GM12878 (cell line): ENCODE measurements around the gene RAC2. TPM values are rescaled to one million over a fixed set of nuclear protein-coding genes. Genes with fewer than 3 reads are reported as not detected.

Experiments
- ATAC-seq: fragments of 200-7000 bp; cut with Tn5 transposase; 3 replicates; pipeline ENCODE4 v1.9.1; 2020; ENCODE audit warnings: mild to moderate bottlenecking, moderate library complexity
- BruUV-seq: library from RNA; stranded (reverse); fragments of 400-500 nt; replicated peaks from 2 replicates; lab custom pipeline; 2021; lab: Mats Ljungman, UMichigan
- CTCF ChIA-PET: fragments of 300-600 bp; sonication (Branson Sonifier 250); formaldehyde crosslinking; extraction: SDS; loops from one replicate; lab custom pipeline; 2021; ENCODE audit warnings: inconsistent platforms; lab: Yijun Ruan, JAX
- POLR2A ChIA-PET: fragments of 350-600 bp; formaldehyde crosslinking; extraction: SDS; loops from one replicate; lab custom pipeline; 2021; ENCODE audit warnings: inconsistent platforms; lab: Charles Lee
- RAD21 ChIA-PET: fragments of 300-600 bp; sonication (Branson Sonifier 250); formaldehyde crosslinking; loops from one replicate; lab custom pipeline; 2023; ENCODE audit warnings: antibody characterized with exemption; ENCODE audit not compliant: unreplicated experiment; lab: Charles Lee
- SMC1A ChIA-PET: fragments of 300-600 bp; sonication (Branson Sonifier 250); formaldehyde crosslinking; loops from one replicate; lab custom pipeline; 2023; ENCODE audit not compliant: unreplicated experiment, uncharacterized antibody; lab: Charles Lee
- DNase-seq: peaks from one replicate; pipeline ENCODE4 v3.0.0-alpha.2; 2011; ENCODE audit warnings: low read depth, low spot score
- FAIRE-seq: peaks from 3 replicates; lab custom pipeline; 2011; peaks lifted over from hg19 to GRCh38; lab: Jason Lieb, UNC
- H2AFZ ChIP-seq: 2 replicates; pipeline ENCODE4 v1.6.0; 2011; ENCODE audit warnings: low read depth, low read length, control low read depth; ENCODE audit not compliant: control insufficient read depth
- H3K27ac ChIP-seq: 2 replicates; pipeline ENCODE4 v1.5.1; 2011; ENCODE audit warnings: control low read depth; ENCODE audit not compliant: control insufficient read depth, insufficient read depth
- H3K27me3 ChIP-seq, 2 experiments: replicated peaks in 1 of 2; 2 replicates each; pipeline versions ENCODE4 v1.6.0 to v1.6.1; 2011; ENCODE audit warnings: low read length in 1 of 2; ENCODE audit not compliant: control insufficient read depth in 2 of 2, insufficient read depth in 2 of 2
- H3K36me3 ChIP-seq, 2 experiments: 2 replicates each; pipeline ENCODE4 v1.5.1; 2011; ENCODE audit warnings: low read length in 1 of 2; ENCODE audit not compliant: control insufficient read depth in 2 of 2, insufficient read depth in 2 of 2
- H3K4me1 ChIP-seq: 2 replicates; pipeline ENCODE4 v1.6.1; 2011; ENCODE audit warnings: mild to moderate bottlenecking, low read length, moderate library complexity, mixed read lengths; ENCODE audit not compliant: control insufficient read depth, insufficient read depth
- H3K4me2 ChIP-seq: 2 replicates; pipeline ENCODE4 v1.6.0; 2011; ENCODE audit warnings: control low read depth; ENCODE audit not compliant: control insufficient read depth, insufficient read depth
- H3K4me3 ChIP-seq: fragments of 200-600 bp; sonication (generic); 2 replicates; pipeline ENCODE4 v1.5.1; 2016
- H3K79me2 ChIP-seq: 2 replicates; pipeline ENCODE4 v1.6.0; 2011; ENCODE audit warnings: low read length; ENCODE audit not compliant: control insufficient read depth, insufficient read depth
- H3K9ac ChIP-seq: 2 replicates; pipeline ENCODE4 v1.8.0; 2011; ENCODE audit warnings: low read length, control low read depth, mixed read lengths; ENCODE audit not compliant: control insufficient read depth, insufficient read depth
- H3K9me3 ChIP-seq: replicated peaks from 3 replicates; pipeline ENCODE4 v1.5.1; 2011; ENCODE audit warnings: mild to moderate bottlenecking, low read length; ENCODE audit not compliant: control insufficient read depth, insufficient read depth
- H4K20me1 ChIP-seq: 2 replicates; pipeline ENCODE4 v1.6.0; 2011; ENCODE audit not compliant: control insufficient read depth, insufficient read depth
- MYC ChIP-seq: IDR thresholded peaks from 2 replicates; pipeline ENCODE4 v1.6.1; 2011; ENCODE audit warnings: mild to moderate bottlenecking, low read length, moderate library complexity, inconsistent platforms; ENCODE audit not compliant: insufficient read depth, insufficient replicate concordance, insufficient read length, severe bottlenecking
- POLR2AphosphoS5 ChIP-seq: IDR thresholded peaks from 2 replicates; pipeline ENCODE4 v1.6.1; 2011; ENCODE audit warnings: mild to moderate bottlenecking, low read length, inconsistent platforms
- RBBP5 ChIP-seq: fragments of 200-600 bp; sonication (generic); conservative IDR thresholded peaks from 2 replicates; pipeline ENCODE4 v1.6.1; 2016
- RCOR1 ChIP-seq: conservative IDR thresholded peaks from 2 replicates; pipeline ENCODE4 v1.6.1; 2012; ENCODE audit warnings: low read depth, low read length, improper control_type of control experiment
- RUNX3 ChIP-seq: IDR thresholded peaks from 2 replicates; pipeline ENCODE4 v1.6.1; 2012; ENCODE audit warnings: low read length, inconsistent platforms
- TAF1 ChIP-seq: IDR thresholded peaks from 2 replicates; pipeline ENCODE4 v1.6.1; 2011; ENCODE audit warnings: mild to moderate bottlenecking, low read depth, low read length, borderline replicate concordance
- WGBS: methylation state at CpG from one replicate; pipeline ENCODE4 v1.1.6; 2016; ENCODE audit warnings: low lambda C conversion rate; ENCODE audit not compliant: insufficient replicate concordance, insufficient coverage; ENCODE audit errors: missing lambda C conversion rate; 5-methylcytosine and 5-hydroxymethylcytosine counted together
- in situ Hi-C: fragments of 300-500 bp; cut with MboI; formaldehyde crosslinking; loops from 9 replicates; pipeline ENCODE4 v1.14.3; 2018; ENCODE audit warnings: mixed read lengths
- intact Hi-C: fragments of 100-400 bp; cut with micrococcal nuclease; formaldehyde crosslinking; loops from one replicate; pipeline ENCODE4 v1.14.2; 2022; ENCODE audit not compliant: unreplicated experiment
- polyA plus RNA-seq, 11 experiments: library from polyadenylated mRNA; depleted of rRNA in 4 of 11; unstranded in 6 of 11; stranded (reverse) in 5 of 11; fragments of >200 nt; fragmentation: Nextera tagmentation in 4 of 11; fragmentation: Illumina TruSeq in 1 of 11; extraction: Ambion mirVana in 4 of 11; extraction: Trizol in 1 of 11; gene quantifications; 1 replicate in 1 of 11; 2 replicates in 10 of 11; pipeline versions ENCODE4 v1.2.1 to v1.2.3, GENCODE V29; 2011 to 2016; ENCODE audit warnings: inconsistent platforms in 2 of 11, missing spikeins in 2 of 11, low read depth in 1 of 11
- total RNA-seq, 4 experiments: library from RNA; depleted of rRNA in 3 of 4; stranded (reverse); fragments of >200 nt in 3 of 4; fragmentation: Illumina TruSeq in 1 of 4; extraction: Trizol in 1 of 4; gene quantifications; 2 replicates each; pipeline versions ENCODE4 v1.2.1 to v1.2.3, GENCODE V29; 2013 to 2021
- TF ChIP-seq, protein P1 (sequence below): fragments of 450-650 bp; IDR thresholded peaks from 2 replicates; pipeline ENCODE4 v1.6.1; 2017; ENCODE audit warnings: mild to moderate bottlenecking, low read depth, inconsistent platforms; ENCODE audit not compliant: poor library complexity, severe bottlenecking
- TF ChIP-seq, protein P2 (sequence below): fragments of 450-650 bp; conservative IDR thresholded peaks from 2 replicates; pipeline ENCODE4 v1.6.1; 2017; ENCODE audit warnings: mild to moderate bottlenecking, moderate library complexity
- TF ChIP-seq, protein P3 (sequence below): fragments of 450-650 bp; IDR thresholded peaks from 2 replicates; pipeline ENCODE4 v1.6.1; 2017; ENCODE audit warnings: mild to moderate bottlenecking, moderate library complexity
- TF ChIP-seq, protein P4 (sequence below): fragments of 450-650 bp; IDR thresholded peaks from 2 replicates; pipeline ENCODE4 v1.6.1; 2017; ENCODE audit warnings: mild to moderate bottlenecking

RAC2 gene
- total and polyA plus RNA-seq, 10 of the 15 experiments (the other 5 are each of a cell fraction or from before 2014, with no cell fraction given): 102 to 386 (median 304) TPM

DNA sequence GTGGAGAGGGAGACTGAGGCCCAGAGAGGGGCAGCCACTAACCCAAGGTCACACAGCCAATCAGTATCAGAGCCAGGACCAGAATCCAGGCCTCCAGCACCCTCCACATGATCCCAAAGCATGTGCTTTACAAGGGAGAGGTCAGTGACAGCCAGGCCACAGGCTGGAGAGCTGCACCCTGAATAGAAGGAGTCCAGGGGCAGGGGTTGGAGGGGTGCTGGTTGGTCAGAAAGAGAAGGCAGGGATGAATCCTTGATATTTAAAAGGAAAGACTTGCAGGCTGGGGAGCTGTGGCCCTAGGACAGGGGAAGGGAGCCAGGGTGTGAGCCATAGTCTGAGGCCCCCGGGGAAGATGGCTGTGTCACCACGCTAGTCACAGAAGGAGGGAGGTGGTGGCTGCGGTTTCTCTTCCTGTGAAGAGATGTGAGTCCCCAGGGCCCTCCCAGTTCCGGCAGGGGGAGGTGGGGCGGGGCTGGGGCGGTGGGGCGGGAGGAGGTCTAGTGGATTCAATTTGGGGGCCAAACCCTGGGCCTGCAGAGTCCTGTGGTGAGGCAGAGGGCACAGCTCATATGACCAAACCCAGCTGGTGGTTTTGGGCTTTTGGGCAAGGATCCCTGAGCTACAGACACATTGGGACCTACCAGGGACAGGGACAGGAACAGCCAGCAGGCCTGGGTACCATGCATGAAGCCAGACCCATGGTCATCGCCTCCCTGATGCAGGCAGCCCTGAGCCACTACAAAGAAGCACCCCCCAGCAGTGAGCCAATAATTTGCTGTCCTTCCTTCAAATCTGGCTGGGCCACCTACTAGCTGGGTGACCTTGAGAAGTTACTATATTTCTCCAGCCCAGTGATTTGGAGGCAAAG is 14.0 kb downstream of the RAC2 start:
- H4K20me1 ChIP-seq: peaks cover 3% of the 10 kb centered on the region; the same call in 1 of the 2 replicates
- peaks cover 70% of the 10 kb centered on the region for H3K4me1 ChIP-seq
- H3K36me3 ChIP-seq: peaks cover 32 to 63% of the 10 kb centered on the region in 2 experiments
- H3K9ac ChIP-seq: peak overlapping the region; percentile 93
- peaks cover 40% of the 10 kb centered on the region for H3K79me2 ChIP-seq
- peak overlapping the region; percentile 83 for H3K4me2 ChIP-seq
- H2AFZ ChIP-seq: no peak overlapping the region
- ChIA-PET RAD21 (interaction anchor here (0.8 to 4.6 kb wide), 10 partner anchors 10 to 67 kb away, joined by 3 to 99 read pairs (median 12); partner anchors contain the start of gene RAC2), SMC1A (interaction anchor here (0.6 to 6.5 kb wide), 13 partner anchors 8 to 845 kb away, joined by 3 to 109 read pairs (median 4); partner anchors contain the start of gene RAC2), CTCF (interaction anchor here (0.7 to 5.3 kb wide), 12 partner anchors 10 to 397 kb away, joined by 3 to 84 read pairs (median 11); partner anchors contain the start of gene RAC2), POLR2A (interaction anchor here (1.1 to 5.8 kb wide), 10 partner anchors 11 to 84 kb away, joined by 3 to 140 read pairs (median 6); partner anchors contain the start of gene RAC2)
- H3K4me3 ChIP-seq: peak overlapping the region; percentile 60; the same call in 1 of the 2 replicates
- WGBS: 0% methylated on average over 8 of the region's 8 CpGs
- no peaks in the 10 kb centered on the region for H3K9me3 ChIP-seq
- DNase-seq: peak; percentile 60
- BruUV-seq: no TSS peak
- no peaks in the 10 kb centered on the region for H3K27me3 ChIP-seq
- H3K27ac ChIP-seq: peak overlapping the region; percentile 100
- ATAC-seq: peak; percentile 88
- FAIRE-seq: no peak
- intact Hi-C loops (loop anchor here (1.0 kb wide), 1 partner anchor 11 kb away; no protein-coding TSS in a partner anchor), in situ Hi-C loops (no loop called here)
- TF ChIP-seq POLR2AphosphoS5 (peak; percentile 53; the same call in 1 of the 2 replicates), RCOR1 (no peak), MYC (no peak), RBBP5 (no peak), TAF1 (peak; percentile 53; the same call in 1 of the 2 replicates), RUNX3 (peak; percentile 94)
- TF ChIP-seq, protein P1, sequence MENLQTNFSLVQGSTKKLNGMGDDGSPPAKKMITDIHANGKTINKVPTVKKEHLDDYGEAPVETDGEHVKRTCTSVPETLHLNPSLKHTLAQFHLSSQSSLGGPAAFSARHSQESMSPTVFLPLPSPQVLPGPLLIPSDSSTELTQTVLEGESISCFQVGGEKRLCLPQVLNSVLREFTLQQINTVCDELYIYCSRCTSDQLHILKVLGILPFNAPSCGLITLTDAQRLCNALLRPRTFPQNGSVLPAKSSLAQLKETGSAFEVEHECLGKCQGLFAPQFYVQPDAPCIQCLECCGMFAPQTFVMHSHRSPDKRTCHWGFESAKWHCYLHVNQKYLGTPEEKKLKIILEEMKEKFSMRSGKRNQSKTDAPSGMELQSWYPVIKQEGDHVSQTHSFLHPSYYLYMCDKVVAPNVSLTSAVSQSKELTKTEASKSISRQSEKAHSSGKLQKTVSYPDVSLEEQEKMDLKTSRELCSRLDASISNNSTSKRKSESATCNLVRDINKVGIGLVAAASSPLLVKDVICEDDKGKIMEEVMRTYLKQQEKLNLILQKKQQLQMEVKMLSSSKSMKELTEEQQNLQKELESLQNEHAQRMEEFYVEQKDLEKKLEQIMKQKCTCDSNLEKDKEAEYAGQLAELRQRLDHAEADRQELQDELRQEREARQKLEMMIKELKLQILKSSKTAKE: no peak
- TF ChIP-seq, protein P2, sequence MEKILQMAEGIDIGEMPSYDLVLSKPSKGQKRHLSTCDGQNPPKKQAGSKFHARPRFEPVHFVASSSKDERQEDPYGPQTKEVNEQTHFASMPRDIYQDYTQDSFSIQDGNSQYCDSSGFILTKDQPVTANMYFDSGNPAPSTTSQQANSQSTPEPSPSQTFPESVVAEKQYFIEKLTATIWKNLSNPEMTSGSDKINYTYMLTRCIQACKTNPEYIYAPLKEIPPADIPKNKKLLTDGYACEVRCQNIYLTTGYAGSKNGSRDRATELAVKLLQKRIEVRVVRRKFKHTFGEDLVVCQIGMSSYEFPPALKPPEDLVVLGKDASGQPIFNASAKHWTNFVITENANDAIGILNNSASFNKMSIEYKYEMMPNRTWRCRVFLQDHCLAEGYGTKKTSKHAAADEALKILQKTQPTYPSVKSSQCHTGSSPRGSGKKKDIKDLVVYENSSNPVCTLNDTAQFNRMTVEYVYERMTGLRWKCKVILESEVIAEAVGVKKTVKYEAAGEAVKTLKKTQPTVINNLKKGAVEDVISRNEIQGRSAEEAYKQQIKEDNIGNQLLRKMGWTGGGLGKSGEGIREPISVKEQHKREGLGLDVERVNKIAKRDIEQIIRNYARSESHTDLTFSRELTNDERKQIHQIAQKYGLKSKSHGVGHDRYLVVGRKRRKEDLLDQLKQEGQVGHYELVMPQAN: no peak
- TF ChIP-seq, protein P3, sequence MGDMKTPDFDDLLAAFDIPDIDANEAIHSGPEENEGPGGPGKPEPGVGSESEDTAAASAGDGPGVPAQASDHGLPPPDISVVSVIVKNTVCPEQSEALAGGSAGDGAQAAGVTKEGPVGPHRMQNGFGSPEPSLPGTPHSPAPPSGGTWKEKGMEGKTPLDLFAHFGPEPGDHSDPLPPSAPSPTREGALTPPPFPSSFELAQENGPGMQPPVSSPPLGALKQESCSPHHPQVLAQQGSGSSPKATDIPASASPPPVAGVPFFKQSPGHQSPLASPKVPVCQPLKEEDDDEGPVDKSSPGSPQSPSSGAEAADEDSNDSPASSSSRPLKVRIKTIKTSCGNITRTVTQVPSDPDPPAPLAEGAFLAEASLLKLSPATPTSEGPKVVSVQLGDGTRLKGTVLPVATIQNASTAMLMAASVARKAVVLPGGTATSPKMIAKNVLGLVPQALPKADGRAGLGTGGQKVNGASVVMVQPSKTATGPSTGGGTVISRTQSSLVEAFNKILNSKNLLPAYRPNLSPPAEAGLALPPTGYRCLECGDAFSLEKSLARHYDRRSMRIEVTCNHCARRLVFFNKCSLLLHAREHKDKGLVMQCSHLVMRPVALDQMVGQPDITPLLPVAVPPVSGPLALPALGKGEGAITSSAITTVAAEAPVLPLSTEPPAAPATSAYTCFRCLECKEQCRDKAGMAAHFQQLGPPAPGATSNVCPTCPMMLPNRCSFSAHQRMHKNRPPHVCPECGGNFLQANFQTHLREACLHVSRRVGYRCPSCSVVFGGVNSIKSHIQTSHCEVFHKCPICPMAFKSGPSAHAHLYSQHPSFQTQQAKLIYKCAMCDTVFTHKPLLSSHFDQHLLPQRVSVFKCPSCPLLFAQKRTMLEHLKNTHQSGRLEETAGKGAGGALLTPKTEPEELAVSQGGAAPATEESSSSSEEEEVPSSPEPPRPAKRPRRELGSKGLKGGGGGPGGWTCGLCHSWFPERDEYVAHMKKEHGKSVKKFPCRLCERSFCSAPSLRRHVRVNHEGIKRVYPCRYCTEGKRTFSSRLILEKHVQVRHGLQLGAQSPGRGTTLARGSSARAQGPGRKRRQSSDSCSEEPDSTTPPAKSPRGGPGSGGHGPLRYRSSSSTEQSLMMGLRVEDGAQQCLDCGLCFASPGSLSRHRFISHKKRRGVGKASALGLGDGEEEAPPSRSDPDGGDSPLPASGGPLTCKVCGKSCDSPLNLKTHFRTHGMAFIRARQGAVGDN: peak; percentile 91
- TF ChIP-seq, protein P4, sequence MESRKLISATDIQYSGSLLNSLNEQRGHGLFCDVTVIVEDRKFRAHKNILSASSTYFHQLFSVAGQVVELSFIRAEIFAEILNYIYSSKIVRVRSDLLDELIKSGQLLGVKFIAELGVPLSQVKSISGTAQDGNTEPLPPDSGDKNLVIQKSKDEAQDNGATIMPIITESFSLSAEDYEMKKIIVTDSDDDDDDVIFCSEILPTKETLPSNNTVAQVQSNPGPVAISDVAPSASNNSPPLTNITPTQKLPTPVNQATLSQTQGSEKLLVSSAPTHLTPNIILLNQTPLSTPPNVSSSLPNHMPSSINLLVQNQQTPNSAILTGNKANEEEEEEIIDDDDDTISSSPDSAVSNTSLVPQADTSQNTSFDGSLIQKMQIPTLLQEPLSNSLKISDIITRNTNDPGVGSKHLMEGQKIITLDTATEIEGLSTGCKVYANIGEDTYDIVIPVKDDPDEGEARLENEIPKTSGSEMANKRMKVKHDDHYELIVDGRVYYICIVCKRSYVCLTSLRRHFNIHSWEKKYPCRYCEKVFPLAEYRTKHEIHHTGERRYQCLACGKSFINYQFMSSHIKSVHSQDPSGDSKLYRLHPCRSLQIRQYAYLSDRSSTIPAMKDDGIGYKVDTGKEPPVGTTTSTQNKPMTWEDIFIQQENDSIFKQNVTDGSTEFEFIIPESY: no peak
